Gastroesophageal sphincter (tissue), 4 donors: ENCODE data around the gene PGR. TPM values are rescaled to one million over a fixed set of nuclear protein-coding genes. Genes with fewer than 3 reads are reported as not detected.

Experiments
- ATAC-seq: fragments of 150-250 bp; one replicate; pipeline ENCODE4 v1.9.1; 2016; ENCODE audit warnings: mild to moderate bottlenecking, moderate library complexity
- H3K27ac ChIP-seq, 4 donors: fragments of 200-600 bp; sonication (generic) in 3 of 4; 1 replicate in 3 of 4; 2 replicates in 1 of 4; pipeline ENCODE4 v1.5.1; 2016 to 2019
- H3K27me3 ChIP-seq: fragments of 200-600 bp; sonication (generic); one replicate; pipeline ENCODE4 v1.5.1; 2019
- H3K36me3 ChIP-seq, 2 donors: fragments of 200-600 bp; sonication (generic); one replicate each; pipeline ENCODE4 v1.5.1; 2019; ENCODE audit warnings: control low read depth in 1 of 2
- H3K4me1 ChIP-seq, 3 donors: fragments of 200-600 bp; sonication (generic); 1 replicate in 2 of 3; 2 replicates in 1 of 3; pipeline ENCODE4 v1.5.1; 2016 to 2019; ENCODE audit warnings: control low read depth in 2 of 3
- H3K4me3 ChIP-seq, 2 donors: fragments of 200-600 bp; sonication (generic); one replicate each; pipeline ENCODE4 v1.5.1; 2019; ENCODE audit warnings: mild to moderate bottlenecking in 1 of 2, moderate library complexity in 1 of 2
- H3K9me3 ChIP-seq, 3 donors: fragments of 200-600 bp; sonication (generic); one replicate each; pipeline ENCODE4 v1.5.1; 2017 to 2019; ENCODE audit warnings: control low read depth in 2 of 3
- CTCF ChIP-seq, 4 experiments: fragments of 200-600 bp in 2 of 4; fragments of 450-650 bp in 2 of 4; sonication (generic) in 1 of 4; IDR thresholded peaks; one replicate each; pipeline ENCODE4 v1.5.1; 2017 to 2019; ENCODE audit warnings: antibody characterized with exemption in 4 of 4, mild to moderate bottlenecking in 2 of 4, moderate library complexity in 2 of 4
- EP300 ChIP-seq: sonication (generic); formaldehyde crosslinking; IDR thresholded peaks from one replicate; pipeline ENCODE4 v1.6.1; 2017; ENCODE audit warnings: antibody characterized with exemption, mild to moderate bottlenecking
- POLR2A ChIP-seq, 2 donors: fragments of 450-650 bp; IDR thresholded peaks; one replicate each; pipeline ENCODE4 v1.6.1; 2017; ENCODE audit warnings: antibody characterized with exemption in 2 of 2, mild to moderate bottlenecking in 2 of 2, moderate library complexity in 1 of 2
- POLR2AphosphoS5 ChIP-seq: sonication (generic); formaldehyde crosslinking; IDR thresholded peaks from one replicate; pipeline ENCODE4 v1.6.1; 2017; ENCODE audit warnings: antibody characterized with exemption
- WGBS, 2 donors: methylation state at CpG; one replicate each; pipeline ENCODE4 v1.1.5; 2018; ENCODE audit warnings: low coverage in 1 of 2; 5-methylcytosine and 5-hydroxymethylcytosine counted together
- total RNA-seq, 4 donors: library from RNA; depleted of rRNA; stranded (reverse); fragments of >200 nt; gene quantifications; one replicate each; pipeline ENCODE4 v1.1.0, GENCODE V29; 2016

The PGR gene
- total RNA-seq, 4 donors from 2014 or later: 5.1 to 11.3 (median 9.2) TPM

DNA sequence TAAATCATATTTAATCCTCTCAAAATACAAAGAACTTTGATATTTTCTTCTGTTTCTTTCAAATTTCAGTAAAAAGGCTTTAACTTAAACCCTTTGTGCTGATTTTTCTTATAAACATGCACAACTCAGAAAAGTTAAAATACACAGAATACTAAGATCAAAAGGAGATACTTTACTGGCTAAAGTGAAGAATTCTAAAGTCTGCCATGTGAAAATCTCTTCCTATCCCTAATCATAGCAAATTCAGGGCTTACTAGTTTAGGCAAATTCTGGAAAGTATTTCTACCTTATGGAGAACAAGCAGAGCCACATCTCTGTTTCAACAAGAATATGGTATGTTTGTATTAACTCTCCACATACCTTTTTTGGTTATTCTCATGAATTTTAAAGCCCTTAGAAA is 96.6 kb downstream of the PGR start:
- Histone ChIP-seq H3K27me3 (no peaks in the 10 kb centered on the region), H3K4me1 (no peaks in the 10 kb centered on the region), H3K9me3 (no peaks in the 10 kb centered on the region), H3K4me3 (no peak overlapping the region), H3K36me3 (no peaks in the 10 kb centered on the region), H3K27ac (no peak overlapping the region)
- TF ChIP-seq CTCF (IDR thresholded peaks at IDR 0.05) (no peak), POLR2A (IDR thresholded peaks at IDR 0.05) (no peak), EP300 (no peak), POLR2AphosphoS5 (no peak)
- ATAC-seq: no peak

DNA sequence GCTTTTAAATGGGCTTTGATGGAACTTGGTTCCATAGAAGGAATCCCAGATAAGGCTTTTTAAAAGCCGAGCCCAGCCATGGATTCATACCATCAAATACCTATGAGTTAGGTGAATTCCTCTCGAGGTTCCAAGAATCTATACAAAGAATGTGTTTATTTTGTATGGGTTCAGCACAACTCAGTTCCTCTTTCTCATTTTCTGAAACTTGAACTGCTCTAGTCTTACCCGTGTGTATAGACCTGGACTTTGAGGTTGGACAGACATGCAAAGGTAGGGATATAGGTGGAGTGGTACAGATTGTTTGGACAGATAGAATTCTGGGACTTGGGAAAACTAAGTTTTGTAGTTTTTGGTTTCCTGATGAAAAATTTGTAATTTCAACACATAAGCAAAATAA is 97.9 kb downstream of the PGR start:
- Histone ChIP-seq H3K9me3 (no peaks in the 10 kb centered on the region), H3K36me3 (no peaks in the 10 kb centered on the region), H3K4me1 (no peaks in the 10 kb centered on the region), H3K27me3 (no peaks in the 10 kb centered on the region), H3K4me3 (no peak overlapping the region), H3K27ac (no peak overlapping the region)
- 79 to 82% methylated on average over 3 of the region's 3 CpGs for WGBS, 2 donors
- no peak for ATAC-seq
- TF ChIP-seq EP300: no peak
- no peak for TF ChIP-seq POLR2AphosphoS5
- TF ChIP-seq CTCF (IDR thresholded peaks at IDR 0.05): no peak
- no peak for TF ChIP-seq POLR2A (IDR thresholded peaks at IDR 0.05)

- H3K9me3 ChIP-seq: no peaks in the 10 kb centered on the region
- no peaks in the 10 kb centered on the region for H3K27me3 ChIP-seq
- TF ChIP-seq POLR2AphosphoS5 (no peak), POLR2A (IDR thresholded peaks at IDR 0.05) (no peak), EP300 (no peak), CTCF (IDR thresholded peaks at IDR 0.05) (no peak)
- H3K4me1 ChIP-seq: no peaks in the 10 kb centered on the region
- 75 to 100% methylated on average over 1 of the region's 1 CpG for WGBS, 2 donors
- no peak overlapping the region for H3K4me3 ChIP-seq
- no peak overlapping the region for H3K27ac ChIP-seq
- H3K36me3 ChIP-seq: no peaks in the 10 kb centered on the region
- ATAC-seq: no peak
Measured at GRCh38 chr11:101030692-101031091, 98.9 kb downstream of the PGR start.

DNA sequence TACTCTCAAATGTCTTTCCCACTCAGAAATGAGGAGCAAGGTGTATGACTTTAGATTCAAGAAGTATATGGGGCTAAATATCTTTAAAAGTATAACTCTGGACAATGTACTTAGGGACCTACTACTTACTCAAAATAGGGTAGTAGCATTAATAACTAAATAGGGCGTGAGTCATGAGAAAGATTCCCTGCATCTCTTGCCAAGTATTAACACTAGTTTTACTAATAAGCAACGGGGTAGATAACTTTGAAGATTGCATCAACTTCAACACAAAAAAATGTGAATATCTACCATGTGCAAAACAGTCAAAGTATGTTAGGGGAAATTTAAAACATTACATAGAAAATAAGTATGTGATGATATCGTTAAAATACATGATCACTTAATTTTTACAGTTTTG is 99.6 kb downstream of the PGR start:
- H3K4me3 ChIP-seq: no peak overlapping the region
- no peak for ATAC-seq
- no peaks in the 10 kb centered on the region for H3K36me3 ChIP-seq
- no peaks in the 10 kb centered on the region for H3K4me1 ChIP-seq
- H3K27ac ChIP-seq: no peak overlapping the region
- TF ChIP-seq POLR2A (IDR thresholded peaks at IDR 0.05) (no peak), EP300 (no peak), CTCF (IDR thresholded peaks at IDR 0.05) (no peak), POLR2AphosphoS5 (no peak)
- no peaks in the 10 kb centered on the region for H3K27me3 ChIP-seq
- 58 to 59% methylated on average over 3 of the region's 3 CpGs for WGBS, 2 donors
- H3K9me3 ChIP-seq: no peaks in the 10 kb centered on the region

GRCh38 chr11:101028644-101029043 is 101.0 kb downstream of the PGR start:
- TF ChIP-seq CTCF (IDR thresholded peaks at IDR 0.05) (no peak), POLR2A (IDR thresholded peaks at IDR 0.05) (no peak), POLR2AphosphoS5 (no peak), EP300 (no peak)
- Histone ChIP-seq H3K27me3 (no peaks in the 10 kb centered on the region), H3K4me3 (no peak overlapping the region), H3K9me3 (no peaks in the 10 kb centered on the region), H3K36me3 (no peaks in the 10 kb centered on the region), H3K4me1 (no peaks in the 10 kb centered on the region), H3K27ac (no peak overlapping the region)
- ATAC-seq: no peak
- WGBS, 2 donors: 38 to 40% methylated on average over 1 of the region's 1 CpG
